H7 (cell line): ENCODE data around the gene RBM34. TPM values are rescaled to one million over a fixed set of nuclear protein-coding genes. Genes with fewer than 3 reads are reported as not detected.

Source experiments
- DNase-seq: peaks from one replicate; pipeline ENCODE4 v3.0.0; 2012
- H3K27me3 ChIP-seq: 2 replicates; pipeline ENCODE4 v1.6.0; 2011; ENCODE audit warnings: mild to moderate bottlenecking, low read length; ENCODE audit not compliant: control insufficient read depth, insufficient read depth
- H3K36me3 ChIP-seq: replicated peaks from 2 replicates; pipeline ENCODE4 v1.5.1; 2011; ENCODE audit warnings: low read length; ENCODE audit not compliant: control insufficient read depth, insufficient read depth
- H3K4me3 ChIP-seq: 2 replicates; pipeline ENCODE4 v1.5.1; 2011; ENCODE audit warnings: low read depth, mild to moderate bottlenecking, control low read depth, low read length, moderate library complexity; ENCODE audit not compliant: insufficient read depth
- total RNA-seq: library from RNA; depleted of rRNA; stranded (reverse); fragments of >200 nt; shearing (Covaris generic); gene quantifications from 2 replicates; pipeline ENCODE4 v1.2.3, GENCODE V29; 2014

Gene RBM34
- total RNA-seq, 1 experiment from 2014 or later, result 101 TPM

GRCh38 chr1:235138821-235139220, 22.2 kb downstream of the RBM34 start:
- peaks cover 28% of the 10 kb centered on the region for H3K36me3 ChIP-seq
- no peaks in the 10 kb centered on the region for H3K27me3 ChIP-seq
- H3K4me3 ChIP-seq, result no peak overlapping the region
- no peak for DNase-seq

GRCh38 chr1:235136111-235136510, 24.9 kb downstream of the RBM34 start:
- H3K36me3 ChIP-seq, result peaks cover 26% of the 10 kb centered on the region
- H3K4me3 ChIP-seq, result no peak overlapping the region
- no peak for DNase-seq
- H3K27me3 ChIP-seq, result no peaks in the 10 kb centered on the region

GRCh38 chr1:235134171-235134570, 26.9 kb downstream of the RBM34 start:
- no peaks in the 10 kb centered on the region for H3K27me3 ChIP-seq
- no peak for DNase-seq
- H3K4me3 ChIP-seq, result no peak overlapping the region
- peaks cover 23% of the 10 kb centered on the region for H3K36me3 ChIP-seq

- H3K36me3 ChIP-seq, result peaks cover 19% of the 10 kb centered on the region
- no peak overlapping the region for H3K4me3 ChIP-seq
- no peaks in the 10 kb centered on the region for H3K27me3 ChIP-seq
- DNase-seq, result no peak
Measured at GRCh38 chr1:235133086-235133485, 28.0 kb downstream of the RBM34 start.

- Histone ChIP-seq H3K36me3 (peaks cover 12% of the 10 kb centered on the region), H3K27me3 (no peaks in the 10 kb centered on the region), H3K4me3 (no peak overlapping the region)
- no peak for DNase-seq
Measured at GRCh38 chr1:235131961-235132360, 29.1 kb downstream of the RBM34 start.

GRCh38 chr1:235130766-235131270, 30.2 kb downstream of the RBM34 start:
- Histone ChIP-seq H3K36me3 (peaks cover 4% of the 10 kb centered on the region), H3K27me3 (no peaks in the 10 kb centered on the region), H3K4me3 (no peak overlapping the region)
- DNase-seq, result no peak

- no peak for DNase-seq
- Histone ChIP-seq H3K36me3 (peaks cover 1% of the 10 kb centered on the region), H3K27me3 (no peaks in the 10 kb centered on the region), H3K4me3 (no peak overlapping the region)
Measured at GRCh38 chr1:235129774-235130570, 31.1 kb downstream of the RBM34 start.

GRCh38 chr1:235128456-235129328, 32.4 kb downstream of the RBM34 start, which contains the start of gene TOMM20:
Gene TOMM20 (minus strand): TSS chr1:235128837. CDS start chr1:235128715, 122 bp downstream.
- H3K36me3 ChIP-seq, result peaks cover 1% of the 10 kb centered on the region
- peak within 1 kb of the TSS; percentile 100 for H3K4me3 ChIP-seq
- H3K27me3 ChIP-seq, result no peaks in the 10 kb centered on the region
- peak; percentile 97 for DNase-seq

- peaks cover 1% of the 10 kb centered on the region for H3K36me3 ChIP-seq
- no peak for DNase-seq
Measured at GRCh38 chr1:235127732-235128455, 33.2 kb downstream of the RBM34 start.

GRCh38 chr1:235127203-235127602, 33.8 kb downstream of the RBM34 start:
- H3K4me3 ChIP-seq, result peak overlapping the region; percentile 100
- no peak for DNase-seq
- no peaks in the 10 kb centered on the region for H3K27me3 ChIP-seq
- H3K36me3 ChIP-seq, result peaks cover 1% of the 10 kb centered on the region

More at GRCh38 chr1:235127732-235128455, 33.2 kb downstream of the RBM34 start:
- H3K4me3 ChIP-seq, result peak overlapping the region; percentile 100
- no peaks in the 10 kb centered on the region for H3K27me3 ChIP-seq

GRCh38 chr1:235124665-235125064, 36.4 kb downstream of the RBM34 start:
- Histone ChIP-seq H3K36me3 (peaks cover 6% of the 10 kb centered on the region), H3K4me3 (no peak overlapping the region), H3K27me3 (no peaks in the 10 kb centered on the region)
- DNase-seq, result no peak

- no peak overlapping the region for H3K4me3 ChIP-seq
- DNase-seq, result no peak
- no peaks in the 10 kb centered on the region for H3K27me3 ChIP-seq
- H3K36me3 ChIP-seq, result peaks cover 9% of the 10 kb centered on the region
Measured at GRCh38 chr1:235124111-235124510, 36.9 kb downstream of the RBM34 start.

- H3K4me3 ChIP-seq, result no peak overlapping the region
- H3K36me3 ChIP-seq, result peaks cover 24% of the 10 kb centered on the region
- DNase-seq, result no peak
- H3K27me3 ChIP-seq, result no peaks in the 10 kb centered on the region
Measured at GRCh38 chr1:235122348-235122747, 38.7 kb downstream of the RBM34 start.
